PC-3 (cell line): ENCODE results near the gene CHRNA4. TPM values are rescaled to one million over a fixed set of nuclear protein-coding genes. Genes with fewer than 3 reads are reported as not detected.

ENCODE experiments used
- ATAC-seq: fragments of 200-7000 bp; cut with Tn5 transposase; 2 replicates; pipeline ENCODE4 v1.9.1; 2020; ENCODE audit warnings: mild to moderate bottlenecking, moderate library complexity
- BruUV-seq: library from RNA; stranded (reverse); fragments of 400-500 nt; replicated peaks from 2 replicates; lab custom pipeline; 2021; lab: Mats Ljungman, UMichigan
- CTCF ChIA-PET: fragments of 300-600 bp; sonication (Branson Sonifier 250); formaldehyde crosslinking; loops from one replicate; lab custom pipeline; 2022; ENCODE audit warnings: antibody characterized with exemption; lab: Charles Lee
- POLR2A ChIA-PET: fragments of 300-600 bp; sonication (Branson Sonifier 250); formaldehyde crosslinking; loops from one replicate; lab custom pipeline; 2022; ENCODE audit warnings: antibody characterized with exemption; ENCODE audit not compliant: unreplicated experiment; lab: Charles Lee
- DNase-seq: peaks from one replicate; pipeline ENCODE4 v3.0.0-alpha.2; 2015
- H2AFZ ChIP-seq: fragments of 300-600 bp; sonication (generic); 2 replicates; pipeline ENCODE4 v1.6.0; 2016; ENCODE audit warnings: antibody characterized with exemption, low read length
- H3F3A ChIP-seq: fragments of 300-600 bp; sonication (generic); one replicate; pipeline ENCODE4 v1.6.0; 2017; ENCODE audit warnings: antibody characterized with exemption, low read length, control low read depth, mild to moderate bottlenecking; ENCODE audit not compliant: unreplicated experiment
- H3K27ac ChIP-seq: fragments of 300-600 bp; sonication (generic); 2 replicates; pipeline ENCODE4 v1.5.1; 2016; ENCODE audit warnings: mild to moderate bottlenecking, low read length
- H3K27me3 ChIP-seq: fragments of 300-600 bp; sonication (generic); 2 replicates; pipeline ENCODE4 v1.6.1; 2016; ENCODE audit warnings: low read length, mixed read lengths
- H3K36me3 ChIP-seq: fragments of 300-600 bp; sonication (generic); 2 replicates; pipeline ENCODE4 v1.6.1; 2016; ENCODE audit warnings: low read depth, mixed run types, low read length, mixed read lengths
- H3K4me1 ChIP-seq: fragments of 300-600 bp; sonication (generic); 2 replicates; pipeline ENCODE4 v1.5.1; 2016; ENCODE audit warnings: low read length; ENCODE audit not compliant: insufficient read depth
- H3K4me2 ChIP-seq: fragments of 300-600 bp; sonication (generic); 2 replicates; pipeline ENCODE4 v1.6.0; 2016; ENCODE audit warnings: low read length
- H3K4me3 ChIP-seq: fragments of 300-600 bp; sonication (generic); 2 replicates; pipeline ENCODE4 v1.5.1; 2016; ENCODE audit warnings: mild to moderate bottlenecking, low read length, mixed read lengths
- H3K79me2 ChIP-seq: fragments of 300-600 bp; sonication (generic); 2 replicates; pipeline ENCODE4 v1.6.1; 2017; ENCODE audit warnings: low read length, mixed read lengths
- H3K9ac ChIP-seq: fragments of 300-600 bp; sonication (generic); 2 replicates; pipeline ENCODE4 v1.6.0; 2016; ENCODE audit warnings: mild to moderate bottlenecking, low read length
- H3K9me2 ChIP-seq: fragments of 300-600 bp; sonication (generic); replicated peaks from 2 replicates; pipeline ENCODE4 v1.6.1; 2016; ENCODE audit warnings: mixed run types, low read length, mixed read lengths
- H3K9me3 ChIP-seq: fragments of 300-600 bp; sonication (generic); 2 replicates; pipeline ENCODE4 v1.6.1; 2016; ENCODE audit warnings: low read length, mixed read lengths
- H4K20me1 ChIP-seq: fragments of 300-600 bp; sonication (generic); 2 replicates; pipeline ENCODE4 v1.6.1; 2016; ENCODE audit warnings: low read length, mixed read lengths
- EZH2 ChIP-seq: fragments of 300-600 bp; sonication (generic); IDR thresholded peaks from one replicate; pipeline ENCODE4 v1.6.1; 2017; ENCODE audit warnings: antibody characterized with exemption, mild to moderate bottlenecking, low read length; ENCODE audit not compliant: unreplicated experiment
- EZH2phosphoT487 ChIP-seq: fragments of 300-600 bp; sonication (generic); IDR thresholded peaks from 2 replicates; pipeline ENCODE4 v1.6.1; 2018; ENCODE audit warnings: mild to moderate bottlenecking, antibody characterized with exemption, low read length, borderline replicate concordance
- intact Hi-C: fragments of 100-400 bp; cut with micrococcal nuclease; formaldehyde crosslinking; loops from 2 replicates; pipeline ENCODE4 v1.9.0; 2023
- total RNA-seq: library from RNA; depleted of rRNA; stranded (reverse); fragments of >200 nt; gene quantifications from 2 replicates; pipeline ENCODE4 v1.2.3, GENCODE V29; 2014
- TF ChIP-seq, protein P1 (sequence below): fragments of 300-600 bp; sonication (generic); conservative IDR thresholded peaks from 2 replicates; pipeline ENCODE4 v1.5.1; 2017; ENCODE audit warnings: antibody characterized with exemption, low read depth, mild to moderate bottlenecking, low read length

The CHRNA4 gene
- total RNA-seq, 1 experiment from 2014 or later: not detected

DNA sequence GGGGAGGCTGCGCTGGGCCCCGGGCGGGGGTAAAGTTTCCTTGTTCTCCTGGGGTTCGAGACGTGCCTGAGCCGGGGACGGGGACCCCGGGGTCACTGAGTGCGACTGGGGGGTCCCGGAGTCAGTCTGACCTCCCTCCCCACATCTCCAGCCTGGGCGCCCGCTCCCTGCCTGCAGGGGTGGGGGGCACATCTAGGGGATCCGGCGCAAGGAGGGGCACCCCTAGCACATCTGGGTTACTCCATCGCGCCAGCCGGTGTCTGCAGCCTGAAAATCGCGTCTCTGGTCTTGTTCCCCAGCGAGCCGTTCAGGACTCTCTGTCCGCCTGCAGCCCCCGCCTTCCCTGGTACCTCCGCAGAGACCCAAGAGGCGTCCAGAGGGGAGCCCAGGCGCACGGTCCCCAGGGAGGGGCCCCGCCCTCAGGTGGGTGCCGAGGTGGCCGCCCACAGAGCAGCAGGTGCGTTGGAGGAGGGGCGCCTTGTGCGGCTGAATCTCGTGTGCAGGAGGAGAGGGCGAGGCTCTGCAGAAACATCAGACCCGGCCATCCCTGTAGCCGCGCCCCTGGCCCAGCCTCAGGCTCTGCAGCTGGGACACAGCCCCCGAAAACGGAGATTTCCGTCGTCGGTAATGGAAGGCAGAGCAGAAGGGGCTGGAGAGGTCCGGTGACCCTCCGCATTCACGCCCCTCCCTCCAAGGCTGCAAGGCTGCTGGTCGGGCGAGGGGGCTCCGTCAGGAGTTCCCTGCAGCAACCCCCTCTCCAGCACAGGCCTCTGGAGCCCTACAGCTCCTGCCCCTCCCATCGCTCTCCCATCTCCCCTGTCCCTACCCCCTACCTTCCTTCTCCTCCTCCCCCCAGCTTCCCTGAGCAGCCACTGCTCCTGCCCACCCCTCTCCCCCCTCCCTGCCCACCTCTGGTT, 628 bp upstream of the CHRNA4 start:
- no peaks in the 10 kb centered on the region for H3K9me3 ChIP-seq
- H3K27ac ChIP-seq: no peak overlapping the region
- H3K36me3 ChIP-seq: no peaks in the 10 kb centered on the region
- intact Hi-C loops: no loop called here
- no peak overlapping the region for H3K4me3 ChIP-seq
- no peaks in the 10 kb centered on the region for H3K4me1 ChIP-seq
- H3F3A ChIP-seq: no peaks in the 10 kb centered on the region
- no peaks in the 10 kb centered on the region for H4K20me1 ChIP-seq
- 0 out of 2 replicates have a peak, but pooled peaks cover 4% of the 10 kb centered on the region for H3K27me3 ChIP-seq
- no peaks in the 10 kb centered on the region for H3K9me2 ChIP-seq
- no peaks in the 10 kb centered on the region for H3K79me2 ChIP-seq
- H2AFZ ChIP-seq: no peak overlapping the region
- ChIA-PET POLR2A (no interaction called here), CTCF (interaction anchor here (0.9 kb wide), 1 partner anchor 53 kb away, joined by 10 read pairs; no protein-coding TSS in a partner anchor)
- ATAC-seq: no peak
- no peak overlapping the region for H3K9ac ChIP-seq
- no peak overlapping the region for H3K4me2 ChIP-seq
- no peak for DNase-seq
- TF ChIP-seq EZH2phosphoT487: no peak
- no peak for TF ChIP-seq EZH2
- TF ChIP-seq, protein P1, sequence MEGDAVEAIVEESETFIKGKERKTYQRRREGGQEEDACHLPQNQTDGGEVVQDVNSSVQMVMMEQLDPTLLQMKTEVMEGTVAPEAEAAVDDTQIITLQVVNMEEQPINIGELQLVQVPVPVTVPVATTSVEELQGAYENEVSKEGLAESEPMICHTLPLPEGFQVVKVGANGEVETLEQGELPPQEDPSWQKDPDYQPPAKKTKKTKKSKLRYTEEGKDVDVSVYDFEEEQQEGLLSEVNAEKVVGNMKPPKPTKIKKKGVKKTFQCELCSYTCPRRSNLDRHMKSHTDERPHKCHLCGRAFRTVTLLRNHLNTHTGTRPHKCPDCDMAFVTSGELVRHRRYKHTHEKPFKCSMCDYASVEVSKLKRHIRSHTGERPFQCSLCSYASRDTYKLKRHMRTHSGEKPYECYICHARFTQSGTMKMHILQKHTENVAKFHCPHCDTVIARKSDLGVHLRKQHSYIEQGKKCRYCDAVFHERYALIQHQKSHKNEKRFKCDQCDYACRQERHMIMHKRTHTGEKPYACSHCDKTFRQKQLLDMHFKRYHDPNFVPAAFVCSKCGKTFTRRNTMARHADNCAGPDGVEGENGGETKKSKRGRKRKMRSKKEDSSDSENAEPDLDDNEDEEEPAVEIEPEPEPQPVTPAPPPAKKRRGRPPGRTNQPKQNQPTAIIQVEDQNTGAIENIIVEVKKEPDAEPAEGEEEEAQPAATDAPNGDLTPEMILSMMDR: no peak
- no TSS peak for BruUV-seq

DNA sequence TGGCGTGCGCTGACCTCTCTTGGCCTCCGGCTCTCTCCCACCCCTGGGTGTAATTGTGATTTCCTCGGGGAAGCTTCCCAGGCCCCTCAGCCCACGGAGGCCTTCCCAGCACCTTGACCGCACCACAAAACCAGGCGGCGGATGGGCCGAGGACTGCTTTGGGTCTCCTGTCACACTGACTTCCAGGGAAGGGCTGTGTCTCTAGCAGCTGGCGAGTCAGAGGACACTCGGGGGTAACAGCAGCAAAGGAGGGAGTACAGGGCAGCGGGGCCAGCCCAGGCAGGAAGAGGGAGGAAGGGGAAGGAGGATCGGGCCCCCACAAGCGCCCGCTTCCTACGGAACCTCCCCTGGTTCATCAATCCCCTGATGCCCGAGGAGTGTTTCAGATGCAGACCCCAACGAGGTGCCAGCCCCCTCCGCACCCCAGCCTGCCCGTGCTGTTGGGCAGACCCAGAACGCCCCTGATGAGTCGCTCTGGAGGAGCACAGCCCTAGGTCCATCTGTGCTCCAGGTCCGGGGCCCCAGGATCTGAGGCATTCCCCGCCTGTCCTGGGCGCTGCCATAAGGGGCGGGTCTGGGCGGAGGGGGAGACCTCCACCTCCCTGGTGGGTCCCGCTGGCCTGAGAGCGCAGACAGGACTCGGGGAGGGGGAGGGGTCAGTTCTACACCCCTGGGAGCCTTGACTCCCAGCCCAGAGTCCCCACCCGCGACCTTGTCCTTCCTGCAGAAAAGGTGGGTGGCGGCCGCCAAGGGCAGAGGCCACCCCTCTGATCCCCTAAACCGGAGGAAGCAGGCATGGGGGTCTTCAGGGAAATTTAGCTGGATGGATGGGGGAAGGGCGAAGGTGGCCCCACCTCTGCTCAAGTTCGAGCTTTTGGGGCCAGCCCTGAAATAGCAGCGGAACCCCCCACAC, 956 bp downstream of the CHRNA4 start:
- H4K20me1 ChIP-seq: no peaks in the 10 kb centered on the region
- BruUV-seq: no TSS peak
- no peak overlapping the region for H3K4me3 ChIP-seq
- H3K9me3 ChIP-seq: no peaks in the 10 kb centered on the region
- no peak overlapping the region for H3K9ac ChIP-seq
- DNase-seq (no peak), ATAC-seq (no peak)
- no peaks in the 10 kb centered on the region for H3K4me1 ChIP-seq
- H3K27ac ChIP-seq: no peak overlapping the region
- H2AFZ ChIP-seq: no peak overlapping the region
- H3K27me3 ChIP-seq: 0 out of 2 replicates have a peak, but pooled peaks cover 4% of the 10 kb centered on the region
- CTCF ChIA-PET: no interaction called here
- POLR2A ChIA-PET: no interaction called here
- H3K36me3 ChIP-seq: no peaks in the 10 kb centered on the region
- no peaks in the 10 kb centered on the region for H3F3A ChIP-seq
- H3K79me2 ChIP-seq: no peaks in the 10 kb centered on the region
- intact Hi-C loops: no loop called here
- H3K9me2 ChIP-seq: no peaks in the 10 kb centered on the region
- no peak overlapping the region for H3K4me2 ChIP-seq
- TF ChIP-seq EZH2phosphoT487 (no peak), EZH2 (no peak)
- TF ChIP-seq, protein P1: no peak
